Stimulated activated CD4-positive, alpha-beta T cell treated with anti-CD3 and anti-CD28 coated beads, Interleukin-4, amount 100 ng/mL, for 24 hours (primary cell): ENCODE measurements around the gene POLE.

ENCODE experiments used
- DNase-seq: peaks from one replicate; pipeline ENCODE4 v3.0.0-alpha.2; 2020

POLE gene

GRCh38 chr12:132687211-132688164 lies at the start of gene POLE, which contains the start of gene PXMP2:
Gene POLE, minus strand, starts transcription at chr12:132687342. Its CDS starts 27 bp downstream, at chr12:132687315.
Gene PXMP2, plus strand, starts transcription at chr12:132687587. Its CDS starts 84 bp downstream, at chr12:132687671.
- peak; percentile 95 for DNase-seq

- no peak for DNase-seq
Measured at GRCh38 chr12:132736913-132737312, 49.8 kb upstream of the POLE start.

GRCh38 chr12:132736378-132736777 lies 49.2 kb upstream of the POLE start:
- no peak for DNase-seq

- DNase-seq = no peak
Measured at GRCh38 chr12:132735496-132735895, 48.4 kb upstream of the POLE start.

GRCh38 chr12:132734206-132734605 lies 47.1 kb upstream of the POLE start:
- DNase-seq = no peak

- no peak for DNase-seq
Measured at GRCh38 chr12:132731574-132731973, 44.4 kb upstream of the POLE start.

GRCh38 chr12:132730353-132730752 lies 43.2 kb upstream of the POLE start:
- no peak for DNase-seq

GRCh38 chr12:132729541-132730320 lies 42.6 kb upstream of the POLE start:
- no peak for DNase-seq

GRCh38 chr12:132728502-132728901 lies 41.4 kb upstream of the POLE start:
- no peak for DNase-seq

GRCh38 chr12:132727091-132727794 lies 40.1 kb upstream of the POLE start:
- no peak for DNase-seq

- no peak for DNase-seq
Measured at GRCh38 chr12:132726386-132726785, 39.2 kb upstream of the POLE start.

GRCh38 chr12:132724506-132725241 lies 37.5 kb upstream of the POLE start:
- DNase-seq = no peak

- DNase-seq = no peak
Measured at GRCh38 chr12:132723764-132724140, 36.6 kb upstream of the POLE start.

GRCh38 chr12:132723015-132723763 lies 36.0 kb upstream of the POLE start:
- no peak for DNase-seq

- no peak for DNase-seq
Measured at GRCh38 chr12:132720606-132721345, 33.6 kb upstream of the POLE start.

GRCh38 chr12:132719954-132720324 lies 32.8 kb upstream of the POLE start:
- DNase-seq = no peak

- no peak for DNase-seq
Measured at GRCh38 chr12:132719141-132719953, 32.2 kb upstream of the POLE start.

- DNase-seq = no peak
Measured at GRCh38 chr12:132718644-132719043, 31.5 kb upstream of the POLE start.

GRCh38 chr12:132717531-132718387 lies 30.6 kb upstream of the POLE start:
- DNase-seq = no peak
